WI38 (cell line): ENCODE results near the gene CTPS1.
A peak's percentile ranks its signal among the peaks of the same experiment; 100 is the strongest.

Experiments used
- H3K4me3 ChIP-seq: 2 replicates; pipeline ENCODE4 v1.5.1; 2011; ENCODE audit warnings: low read depth, mild to moderate bottlenecking, control low read depth, low read length
- TF ChIP-seq, protein P1 (sequence below): IDR thresholded peaks from 2 replicates; pipeline ENCODE4 v1.5.1; 2012; ENCODE audit warnings: low read depth, mild to moderate bottlenecking, control low read depth, low read length

The CTPS1 gene

GRCh38 chr1:40979241-40980067 is at the start of gene CTPS1:
Gene CTPS1, plus strand, starts transcription at chr1:40979696. Its CDS starts 3,595 bp downstream, at chr1:40983291.
- TF ChIP-seq, protein P1, sequence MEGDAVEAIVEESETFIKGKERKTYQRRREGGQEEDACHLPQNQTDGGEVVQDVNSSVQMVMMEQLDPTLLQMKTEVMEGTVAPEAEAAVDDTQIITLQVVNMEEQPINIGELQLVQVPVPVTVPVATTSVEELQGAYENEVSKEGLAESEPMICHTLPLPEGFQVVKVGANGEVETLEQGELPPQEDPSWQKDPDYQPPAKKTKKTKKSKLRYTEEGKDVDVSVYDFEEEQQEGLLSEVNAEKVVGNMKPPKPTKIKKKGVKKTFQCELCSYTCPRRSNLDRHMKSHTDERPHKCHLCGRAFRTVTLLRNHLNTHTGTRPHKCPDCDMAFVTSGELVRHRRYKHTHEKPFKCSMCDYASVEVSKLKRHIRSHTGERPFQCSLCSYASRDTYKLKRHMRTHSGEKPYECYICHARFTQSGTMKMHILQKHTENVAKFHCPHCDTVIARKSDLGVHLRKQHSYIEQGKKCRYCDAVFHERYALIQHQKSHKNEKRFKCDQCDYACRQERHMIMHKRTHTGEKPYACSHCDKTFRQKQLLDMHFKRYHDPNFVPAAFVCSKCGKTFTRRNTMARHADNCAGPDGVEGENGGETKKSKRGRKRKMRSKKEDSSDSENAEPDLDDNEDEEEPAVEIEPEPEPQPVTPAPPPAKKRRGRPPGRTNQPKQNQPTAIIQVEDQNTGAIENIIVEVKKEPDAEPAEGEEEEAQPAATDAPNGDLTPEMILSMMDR, result no peak
- peak within 1 kb of the TSS; percentile 74 for H3K4me3 ChIP-seq

DNA sequence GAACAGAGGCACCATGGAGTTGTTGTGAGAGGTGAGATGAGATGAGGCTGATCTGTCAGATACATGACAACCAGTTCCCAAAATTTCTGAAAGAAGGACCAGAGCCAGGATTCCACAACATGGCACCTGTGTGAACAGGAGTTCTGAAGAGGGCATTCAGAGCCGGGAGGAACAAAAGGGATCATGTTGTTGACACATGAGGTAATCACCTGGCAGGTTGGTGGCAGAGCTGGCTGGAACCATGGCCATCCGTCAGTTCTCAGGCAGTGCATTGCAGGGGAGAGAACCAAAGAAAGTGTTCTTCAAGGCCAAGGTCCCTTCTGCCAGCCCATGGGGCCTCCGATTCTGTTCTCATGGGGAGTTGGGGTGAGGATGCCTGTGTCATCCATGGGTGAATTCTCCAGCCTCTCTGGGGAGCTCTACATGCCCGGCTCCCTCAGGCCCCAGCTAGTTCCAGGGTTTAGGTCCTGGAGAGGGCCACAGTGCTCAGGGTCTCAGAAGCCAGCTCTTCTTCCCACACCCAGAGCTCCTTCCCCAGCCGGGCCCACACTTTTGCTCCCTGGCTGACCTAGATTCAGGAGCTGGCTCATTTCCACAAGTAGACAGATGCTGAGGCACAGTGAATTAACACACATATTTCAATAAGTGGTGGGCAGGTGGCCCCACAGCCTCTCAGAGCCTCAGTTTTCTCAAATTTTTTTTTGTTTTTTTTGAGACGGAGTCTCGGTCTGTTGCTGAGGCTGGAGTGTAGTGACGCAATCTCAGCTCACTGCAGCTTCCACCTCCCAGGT is 49.1 kb upstream of the CTPS1 start:
- TF ChIP-seq, protein P1, result no peak
- no peak overlapping the region for H3K4me3 ChIP-seq

DNA sequence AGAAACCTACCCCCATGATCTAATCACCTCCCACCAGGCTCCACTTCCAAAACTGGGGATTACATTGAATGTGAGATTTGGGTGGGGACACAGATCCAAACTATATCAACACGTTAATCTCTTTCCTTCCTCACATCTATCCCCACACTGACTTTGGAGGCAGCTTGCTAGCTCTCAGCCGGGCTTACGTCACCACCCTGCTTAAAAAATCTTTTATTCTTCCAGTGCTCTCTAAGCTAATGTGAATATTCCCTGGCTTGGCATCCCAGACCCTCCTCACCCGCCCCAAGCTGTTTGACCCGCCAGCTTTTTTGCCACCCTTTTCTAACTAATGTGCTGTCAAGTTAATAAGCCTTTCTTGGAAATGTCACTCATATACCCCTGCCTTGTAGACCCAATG is 47.9 kb upstream of the CTPS1 start:
- TF ChIP-seq, protein P1, result no peak
- no peak overlapping the region for H3K4me3 ChIP-seq

- TF ChIP-seq, protein P1, result no peak
- H3K4me3 ChIP-seq, result no peak overlapping the region
These were observed 47.5 kb upstream of the CTPS1 start for GRCh38 chr1:40932006-40932405.

GRCh38 chr1:40936931-40937339 is 42.6 kb upstream of the CTPS1 start:
- H3K4me3 ChIP-seq, result no peak overlapping the region
- TF ChIP-seq, protein P1, result no peak

DNA sequence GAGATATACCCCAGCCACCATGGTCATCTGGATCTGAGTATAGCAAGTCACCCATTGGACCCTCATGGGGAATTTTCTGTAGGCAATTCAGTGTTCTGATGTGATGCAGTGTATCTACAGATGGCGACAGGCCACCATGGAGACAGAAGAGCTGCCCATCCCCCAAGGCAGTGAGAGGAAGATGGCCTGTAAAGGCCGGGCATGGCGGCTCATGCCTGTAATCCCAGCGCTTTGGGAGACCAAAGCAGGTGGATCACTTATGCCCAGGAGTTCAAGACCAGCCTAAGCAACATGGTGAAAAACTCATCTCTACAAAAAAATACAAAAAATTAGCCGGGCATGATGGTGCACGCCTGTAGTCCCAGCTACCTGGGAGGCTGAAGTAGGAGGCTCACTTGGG is 41.1 kb upstream of the CTPS1 start:
- no peak overlapping the region for H3K4me3 ChIP-seq
- TF ChIP-seq, protein P1, result no peak
